GM18907 (cell line): ENCODE results near the gene CFAP410.
"Not testable (repeated sequence)": the region's sequence is repeated elsewhere in the genome, so short reads cannot be mapped to it uniquely, and the experiment has no call there.

Experiments
- ATAC-seq: cut with Tn5 transposase; IDR thresholded peaks from one replicate; pipeline ENCODE4 v1.9.1; 2021; ENCODE audit warnings: mild to moderate bottlenecking, moderate library complexity; ENCODE audit not compliant: unreplicated experiment

The CFAP410 gene

DNA sequence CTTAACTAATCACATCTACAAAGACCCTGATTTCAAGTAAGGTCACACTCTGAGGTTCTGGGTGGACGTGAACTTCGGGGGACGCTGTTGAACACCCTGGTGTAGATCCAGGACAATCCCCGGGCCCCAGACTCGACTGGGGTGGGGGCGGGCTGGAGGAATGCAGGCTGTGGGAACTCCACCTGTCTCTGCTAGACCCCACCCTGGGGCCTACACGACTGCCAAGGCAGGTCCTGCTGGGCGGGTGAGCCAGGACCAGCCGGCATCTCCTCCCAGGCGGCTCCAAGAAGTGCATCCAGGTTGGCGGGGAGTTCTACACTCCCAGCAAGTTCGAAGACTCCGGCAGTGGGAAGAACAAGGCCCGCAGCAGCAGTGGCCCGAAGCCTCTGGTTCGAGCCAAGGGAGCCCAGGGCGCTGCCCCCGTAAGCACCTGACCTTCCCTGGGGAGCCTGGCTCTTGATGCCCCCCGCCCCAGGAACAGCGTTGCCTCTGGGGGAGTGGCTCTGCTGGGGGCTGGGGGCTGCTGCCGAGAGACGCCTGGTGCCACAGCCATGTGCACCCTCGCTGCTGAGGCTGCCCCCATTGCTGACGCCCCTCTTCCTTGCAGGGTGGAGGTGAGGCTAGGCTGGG lies 49.7 kb downstream of the CFAP410 start:
- no peak for ATAC-seq

DNA sequence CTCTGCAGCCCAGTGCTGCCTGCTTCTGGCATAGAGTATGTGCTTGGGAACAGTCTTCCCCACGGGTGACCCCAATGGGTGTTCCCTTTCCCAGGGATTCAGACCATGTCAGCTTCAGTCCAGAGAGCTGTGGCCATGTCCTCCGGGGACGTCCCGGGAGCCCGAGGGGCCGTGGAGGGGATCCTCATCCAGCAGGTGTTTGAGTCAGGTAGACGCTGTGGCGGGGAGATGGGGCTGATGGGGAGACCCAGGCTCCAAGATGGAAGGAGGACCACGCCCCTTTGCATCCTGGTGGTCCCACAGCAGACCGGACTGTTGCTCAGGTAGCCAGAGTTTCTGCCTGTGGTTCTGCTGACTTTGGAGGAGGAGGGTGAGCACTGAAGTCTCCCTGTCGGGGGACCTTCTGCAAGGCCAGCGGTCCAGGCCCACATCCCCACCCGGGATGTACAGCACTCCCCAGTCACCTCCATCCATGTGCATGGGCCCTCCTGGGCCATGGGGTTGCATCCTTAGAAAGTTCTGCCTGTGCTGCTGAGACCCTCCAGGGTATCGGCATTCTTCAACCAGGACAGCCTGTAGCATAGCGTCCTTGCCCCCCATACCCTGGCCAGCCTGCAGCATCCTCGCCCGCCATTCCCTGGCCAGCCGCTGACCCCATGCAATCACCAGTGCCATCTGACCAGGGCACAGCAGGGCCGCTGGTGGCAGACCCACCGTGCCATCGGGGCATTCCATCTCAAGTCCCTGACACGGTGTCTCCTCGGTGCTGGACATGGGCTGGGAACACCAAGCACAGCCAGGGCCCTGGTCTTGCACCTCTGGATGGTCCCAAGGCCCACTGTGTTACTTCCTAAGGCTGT lies 50.7 kb downstream of the CFAP410 start:
- ATAC-seq, result no peak

- ATAC-seq, result no peak
These were observed 52.2 kb downstream of the CFAP410 start for GRCh38 chr21:44286716-44287632.

- ATAC-seq, result no peak
These were observed 53.0 kb downstream of the CFAP410 start for GRCh38 chr21:44286086-44286715.

- no peak for ATAC-seq
These were observed 53.8 kb downstream of the CFAP410 start, which contains the start of gene AIRE for GRCh38 chr21:44285138-44285992. Gene AIRE, plus strand, starts transcription at chr21:44285876. Its CDS starts 131 bp downstream, at chr21:44286007.

DNA sequence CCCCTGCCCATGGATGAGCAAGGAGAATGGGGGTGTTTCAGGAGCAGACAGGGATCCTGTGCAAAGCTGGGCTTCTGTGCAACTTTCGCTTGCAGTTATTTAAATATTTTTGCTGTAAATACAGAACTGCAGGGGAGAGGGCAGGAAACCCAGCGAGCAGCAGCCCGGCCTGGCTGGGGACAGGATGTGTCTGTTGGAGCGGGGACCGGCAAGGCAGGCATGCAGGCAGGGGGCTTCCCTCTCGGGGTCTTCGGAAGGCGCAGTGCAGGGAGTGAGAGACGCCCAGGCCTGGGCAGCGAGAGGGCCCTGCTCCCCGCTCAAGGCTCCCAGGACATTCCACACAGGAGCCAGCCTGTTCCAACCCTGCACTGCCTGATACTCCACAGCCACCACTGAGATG lies 55.2 kb downstream of the CFAP410 start:
- ATAC-seq, result no peak

DNA sequence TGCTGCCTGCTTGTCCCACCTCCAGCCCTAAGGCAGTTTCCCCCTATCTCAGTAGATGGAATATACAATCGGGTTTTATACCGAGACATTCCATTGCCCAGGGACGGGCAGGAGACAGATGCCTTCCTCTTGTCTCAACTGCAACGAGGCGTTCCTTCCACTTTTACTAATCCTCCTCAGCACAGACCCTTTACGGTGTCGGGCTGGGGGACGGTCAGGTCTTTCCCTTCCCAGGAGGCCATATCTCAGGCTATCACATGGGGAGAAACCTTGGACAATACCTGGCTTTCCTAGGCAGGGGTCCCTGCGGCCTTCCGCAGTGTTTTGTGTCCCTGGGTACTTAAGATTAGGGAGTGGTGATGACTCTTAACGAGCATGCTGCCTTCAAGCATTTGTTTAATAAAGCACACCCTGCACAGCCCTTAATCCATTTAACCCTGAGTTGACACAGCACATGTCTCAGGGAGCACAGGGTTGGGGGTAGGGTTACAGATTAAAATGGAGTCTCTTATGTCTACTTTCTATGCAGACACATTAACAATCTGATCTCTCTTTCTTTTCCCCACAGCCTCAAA lies 55.9 kb downstream of the CFAP410 start:
- ATAC-seq, result not testable (repeated sequence)

DNA sequence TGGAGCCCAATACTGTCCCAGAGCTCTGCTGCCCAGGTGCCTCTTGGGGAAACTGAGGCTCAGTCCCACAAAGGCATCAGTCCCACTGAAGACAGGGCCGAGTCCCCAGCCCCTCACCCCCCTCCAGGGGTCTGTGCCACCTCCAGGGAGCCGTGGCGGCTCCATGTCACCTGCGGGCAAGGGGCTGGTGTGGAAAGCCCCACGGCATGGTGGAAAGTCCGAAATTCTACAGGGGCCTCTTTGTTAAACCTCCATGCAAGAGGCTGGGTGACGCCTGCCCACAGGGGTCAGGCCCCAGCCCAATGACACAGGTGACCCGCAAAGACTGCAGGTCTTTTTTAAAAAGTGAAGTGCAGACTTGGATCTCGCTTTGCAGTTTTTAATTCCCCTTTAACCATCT lies 56.8 kb downstream of the CFAP410 start:
- no peak for ATAC-seq

GRCh38 chr21:44281801-44282200 lies 57.4 kb downstream of the CFAP410 start:
- no peak for ATAC-seq

DNA sequence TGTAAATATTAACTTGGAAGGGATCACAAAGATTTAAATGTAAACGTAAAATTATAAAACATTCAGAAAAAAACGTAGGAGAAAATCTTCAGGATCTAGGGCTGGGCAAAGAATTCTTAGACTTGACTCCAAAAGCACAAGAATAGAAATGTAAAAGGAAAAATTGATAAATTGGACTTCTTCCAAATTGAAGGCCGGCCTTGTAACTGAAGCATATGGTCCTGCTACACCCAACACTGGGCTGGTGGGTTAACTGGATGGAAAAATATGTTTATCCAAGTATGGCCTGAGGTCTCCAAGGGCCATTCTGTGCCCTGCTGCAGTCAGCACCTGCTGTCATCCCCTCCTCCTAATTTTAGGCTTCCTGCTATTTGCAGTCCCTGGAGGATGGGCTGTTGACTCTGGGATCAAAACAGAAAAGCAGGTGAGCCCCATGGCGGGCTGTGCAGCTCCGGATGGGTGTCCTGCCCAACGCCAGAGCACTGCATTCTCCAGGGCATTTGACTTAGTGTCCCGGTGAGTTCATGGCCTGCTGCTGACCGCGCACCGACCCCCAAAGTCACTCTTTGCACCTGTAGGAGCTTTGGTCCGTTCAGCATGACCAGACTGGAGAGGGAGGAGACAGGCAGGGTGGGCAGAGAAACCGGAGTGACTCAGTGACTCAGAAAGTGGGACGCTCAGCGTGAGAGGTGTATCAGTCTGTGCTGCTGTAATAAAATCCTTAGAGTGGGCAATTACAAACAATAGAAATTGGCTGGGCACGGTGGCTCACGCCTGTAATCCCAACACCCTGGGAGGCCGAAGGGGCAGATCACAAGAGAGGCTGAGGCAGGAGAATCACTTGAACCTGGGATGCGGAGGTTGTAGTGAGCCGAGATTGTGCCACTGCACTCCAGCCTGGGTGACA lies 59.6 kb downstream of the CFAP410 start:
- ATAC-seq, result no peak
